Skeletal muscle tissue (tissue), 4 donors: ENCODE measurements around the gene RSL1D1. TPM values are rescaled to one million over a fixed set of nuclear protein-coding genes. Genes with fewer than 3 reads are reported as not detected.

Experiments used
- H3K27ac ChIP-seq: one replicate; pipeline ENCODE4 v1.7.0; 2013; ENCODE audit warnings: mild to moderate bottlenecking, low read depth, low read length, inconsistent platforms
- H3K27me3 ChIP-seq, 3 donors: one replicate each; pipeline ENCODE4 v1.7.0; 2013; ENCODE audit warnings: low read length in 3 of 3; ENCODE audit not compliant: control insufficient read depth in 3 of 3, insufficient read depth in 3 of 3
- H3K36me3 ChIP-seq, 3 donors: one replicate each; pipeline ENCODE4 v1.7.0; 2013; ENCODE audit warnings: low read length in 3 of 3; ENCODE audit not compliant: control insufficient read depth in 3 of 3, insufficient read depth in 3 of 3
- H3K4me1 ChIP-seq, 3 donors: one replicate each; pipeline ENCODE4 v1.7.0; 2013; ENCODE audit warnings: low read length in 3 of 3, mild to moderate bottlenecking in 3 of 3; ENCODE audit not compliant: control insufficient read depth in 3 of 3, insufficient read depth in 3 of 3
- H3K4me3 ChIP-seq, 3 donors: one replicate each; pipeline ENCODE4 v1.7.0; 2013; ENCODE audit warnings: low read length in 3 of 3
- H3K9ac ChIP-seq, 3 donors: one replicate each; pipeline ENCODE4 v1.7.0; 2013; ENCODE audit warnings: low read length in 3 of 3, mild to moderate bottlenecking in 3 of 3, moderate library complexity in 2 of 3, low read depth in 1 of 3
- H3K9me3 ChIP-seq, 3 donors: one replicate each; pipeline ENCODE4 v1.7.0; 2013; ENCODE audit warnings: low read length in 3 of 3; ENCODE audit not compliant: control insufficient read depth in 3 of 3
- total RNA-seq: library from RNA; depleted of rRNA; stranded (reverse); fragments of >200 nt; gene quantifications from one replicate; pipeline ENCODE4 v1.2.3, GENCODE V29; 2014
- donor health status: Osteomylitis.

The RSL1D1 gene
- total RNA-seq, 1 donor from 2014 or later = 75.2 TPM

DNA sequence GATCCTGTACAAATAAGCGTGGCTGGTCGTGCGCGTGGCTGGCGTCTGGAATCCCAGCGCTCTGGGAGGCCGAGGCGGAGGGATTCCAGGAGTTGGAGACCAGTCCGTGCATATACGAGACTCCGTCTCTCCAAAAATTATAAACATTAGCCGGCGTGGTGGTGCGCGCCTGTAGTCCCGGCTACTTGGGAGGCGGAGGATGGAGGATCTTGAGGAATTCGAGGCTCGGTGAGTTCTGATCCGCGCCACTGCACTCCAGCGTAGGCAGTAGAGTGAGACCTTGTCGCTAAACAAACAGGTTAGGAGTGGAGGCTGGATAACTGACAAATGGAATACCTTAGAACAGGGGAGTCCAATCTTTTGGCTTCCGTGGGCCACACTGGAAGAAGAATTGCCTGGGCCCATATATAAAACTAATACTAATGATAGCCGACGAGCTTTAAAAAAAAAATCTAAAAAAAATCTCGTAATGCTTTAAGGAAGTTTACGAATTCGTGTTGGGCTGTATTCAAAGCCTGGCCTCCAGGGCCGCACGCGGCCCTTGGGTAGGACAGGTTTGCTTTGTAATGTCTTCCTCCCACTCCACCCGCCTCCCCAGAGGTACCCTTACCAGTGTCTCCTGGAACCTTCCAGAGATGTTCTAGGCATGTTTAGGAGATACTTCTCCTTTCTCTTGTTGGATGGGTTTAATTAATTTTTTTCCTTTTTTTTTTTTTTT lies 909 bp upstream of the RSL1D1 start:
- H3K4me1 ChIP-seq = peaks cover 17 to 39% (median 20%) of the 10 kb centered on the region in 3 donors
- peak overlapping the region; percentile 97 for H3K27ac ChIP-seq

DNA sequence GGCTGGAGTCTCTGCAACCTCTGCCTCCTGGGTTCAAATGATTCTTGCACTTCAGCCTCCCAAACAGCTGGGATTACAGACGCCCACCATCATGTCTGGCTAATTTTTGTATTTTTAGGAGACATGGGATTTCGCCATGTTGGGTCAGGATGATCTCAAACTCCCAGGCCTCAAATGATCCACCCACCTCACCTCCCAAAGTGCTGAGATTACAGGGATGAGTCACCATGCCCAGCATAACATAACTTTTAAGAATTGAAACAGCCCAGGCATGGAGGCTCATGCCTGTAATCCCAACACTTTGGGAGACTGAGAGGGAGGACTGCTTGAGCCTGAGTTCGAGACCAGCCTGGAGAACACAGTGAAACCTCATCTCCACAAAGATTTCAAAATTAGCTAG lies 2.5 kb downstream of the RSL1D1 start:
- H3K27me3 ChIP-seq = no peaks in the 10 kb centered on the region
- peaks cover 40 to 50% (median 46%) of the 10 kb centered on the region in 3 donors for H3K36me3 ChIP-seq
- no peaks in the 10 kb centered on the region for H3K9me3 ChIP-seq
- no peak overlapping the region for H3K27ac ChIP-seq
- no peak overlapping the region for H3K4me3 ChIP-seq
- H3K4me1 ChIP-seq = peaks cover 14 to 29% (median 14%) of the 10 kb centered on the region in 3 donors
- no peak overlapping the region for H3K9ac ChIP-seq

More for the DNA sequence above, 909 bp upstream of the RSL1D1 start:
- Histone ChIP-seq H3K9ac (peak overlapping the region; percentile 99 to 100 (median 99)), H3K4me3 (peak overlapping the region; percentile 95 to 99 (median 98)), H3K9me3 (no peaks in the 10 kb centered on the region), H3K36me3 (peaks cover 7 to 20% (median 16%) of the 10 kb centered on the region in 3 donors), H3K27me3 (no peaks in the 10 kb centered on the region)

DNA sequence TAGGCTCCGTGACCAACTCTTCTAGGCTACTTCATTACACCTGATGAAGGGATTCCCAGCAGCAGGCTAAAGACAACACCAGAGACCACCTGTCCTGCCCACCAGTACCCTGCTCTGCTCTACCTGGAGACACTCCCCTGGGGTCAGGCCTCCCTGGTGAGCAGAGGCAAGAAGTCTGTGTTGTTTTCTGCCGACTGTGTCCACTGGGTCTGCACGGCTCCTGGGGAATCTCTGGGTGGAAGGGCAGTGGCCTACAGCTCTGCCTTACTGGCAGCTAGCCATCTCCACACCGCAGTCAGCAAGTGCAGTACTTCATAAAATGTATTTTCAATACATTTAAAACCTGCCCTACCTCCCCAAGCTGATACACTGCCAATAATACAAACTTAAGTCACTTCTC lies 6.8 kb downstream of the RSL1D1 start:
- Histone ChIP-seq H3K4me3 (no peak overlapping the region), H3K9me3 (no peaks in the 10 kb centered on the region), H3K4me1 (peaks cover 0 to 4% (median 0%) of the 10 kb centered on the region in 3 donors), H3K9ac (no peak overlapping the region), H3K27me3 (no peaks in the 10 kb centered on the region), H3K27ac (no peak overlapping the region), H3K36me3 (peaks cover 64 to 79% (median 71%) of the 10 kb centered on the region in 3 donors)

DNA sequence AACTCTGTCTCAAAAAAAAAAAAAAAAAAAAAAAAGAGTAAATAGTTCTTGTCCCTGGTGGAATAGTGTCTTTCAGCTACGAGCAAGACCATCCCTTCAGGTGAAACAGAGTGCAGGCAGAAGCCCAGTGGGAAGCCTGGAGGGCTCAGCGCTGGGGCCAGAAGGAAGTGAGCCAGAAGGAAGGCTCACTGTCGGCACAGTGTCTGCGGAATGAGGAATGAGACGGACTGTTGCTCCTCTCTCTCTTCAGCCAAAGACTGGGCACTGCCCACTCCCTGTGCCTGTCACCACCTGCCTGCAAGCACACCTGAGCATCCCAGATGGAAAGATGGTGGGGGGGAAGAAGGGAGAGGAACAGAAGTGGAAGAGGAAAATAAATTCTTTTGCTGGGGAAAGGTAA lies 7.5 kb downstream of the RSL1D1 start:
- Histone ChIP-seq H3K9me3 (no peaks in the 10 kb centered on the region), H3K9ac (no peak overlapping the region), H3K27me3 (no peaks in the 10 kb centered on the region), H3K4me3 (no peak overlapping the region), H3K36me3 (peaks cover 64 to 81% (median 76%) of the 10 kb centered on the region in 3 donors), H3K27ac (no peak overlapping the region), H3K4me1 (peaks cover 0 to under 1% (median 0%) of the 10 kb centered on the region in 3 donors)

DNA sequence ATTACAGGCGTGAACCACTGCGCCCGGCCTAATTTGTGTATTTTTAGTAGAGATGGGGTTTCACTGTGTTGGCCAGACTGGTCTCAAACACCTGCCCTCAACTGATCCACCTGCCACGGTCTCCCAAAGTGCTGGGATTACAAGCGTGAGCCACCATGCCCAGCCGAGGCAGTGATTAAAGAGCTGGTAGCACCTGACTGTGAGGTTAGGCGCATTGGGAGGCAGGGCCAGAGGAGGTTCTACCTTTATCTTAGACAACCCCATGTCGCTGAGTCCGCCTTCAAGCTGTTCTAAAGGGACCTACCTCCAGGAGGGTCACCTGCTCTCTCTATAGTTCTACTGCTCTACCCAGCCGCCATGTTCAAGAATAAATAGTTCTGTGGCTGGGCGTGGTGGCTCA lies 8.1 kb downstream of the RSL1D1 start:
- Histone ChIP-seq H3K9me3 (no peaks in the 10 kb centered on the region), H3K36me3 (peaks cover 66 to 81% (median 81%) of the 10 kb centered on the region in 3 donors), H3K27me3 (no peaks in the 10 kb centered on the region), H3K27ac (no peak overlapping the region), H3K4me1 (no peaks in the 10 kb centered on the region), H3K4me3 (no peak overlapping the region), H3K9ac (no peak overlapping the region)

DNA sequence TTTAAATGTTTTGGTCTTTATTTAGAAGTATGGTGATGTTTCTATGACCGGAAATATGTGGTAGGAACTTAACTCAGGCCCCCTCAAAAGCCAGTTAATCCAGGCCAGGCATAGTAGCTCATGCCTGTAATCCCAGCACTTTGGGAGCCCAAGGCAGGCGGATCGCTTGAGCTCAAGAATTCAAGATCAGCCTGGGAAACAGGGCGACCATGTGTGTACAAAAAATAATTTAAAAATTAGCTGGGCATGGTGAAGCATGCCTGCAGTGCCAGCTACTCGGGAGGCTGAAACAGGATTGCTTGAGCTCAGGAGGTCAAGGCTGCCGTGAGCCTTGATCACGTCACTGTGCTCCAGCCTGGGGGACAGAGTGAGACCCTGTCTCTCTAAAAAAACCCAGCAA lies 10.3 kb downstream of the RSL1D1 start:
- Histone ChIP-seq H3K4me3 (no peak overlapping the region), H3K36me3 (peaks cover 65 to 84% (median 81%) of the 10 kb centered on the region in 3 donors), H3K9ac (no peak overlapping the region), H3K4me1 (peaks cover 0 to 6% (median 1%) of the 10 kb centered on the region in 3 donors), H3K27me3 (no peaks in the 10 kb centered on the region), H3K9me3 (no peaks in the 10 kb centered on the region), H3K27ac (no peak overlapping the region)

DNA sequence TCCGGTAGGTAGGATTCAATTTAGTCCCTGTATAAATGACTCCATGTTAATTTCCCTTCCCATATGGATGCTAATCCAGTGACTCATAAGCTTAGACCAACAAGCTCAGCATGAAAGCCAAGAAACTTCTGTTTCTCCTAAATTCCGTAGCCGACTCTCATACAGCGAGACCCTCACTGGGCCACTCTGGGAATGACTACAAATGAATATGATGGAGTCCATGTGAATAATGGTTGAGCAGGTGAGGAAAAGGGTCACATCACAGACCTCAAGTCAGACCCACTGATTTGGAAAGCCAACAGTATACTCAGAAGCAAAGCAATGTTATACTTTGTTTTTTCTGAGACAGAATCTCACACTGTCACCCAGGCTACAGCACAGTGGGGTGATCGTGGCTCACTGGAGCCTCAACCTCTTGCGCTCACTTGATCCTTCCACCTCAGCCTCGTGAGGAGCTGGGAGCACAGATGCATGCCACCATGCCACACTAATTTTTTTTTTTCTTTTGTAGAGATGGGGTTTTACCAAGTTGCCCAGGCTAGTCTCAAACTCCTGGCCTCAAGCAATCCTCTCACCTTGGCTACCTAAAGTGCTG lies 14.6 kb downstream of the RSL1D1 start:
- Histone ChIP-seq H3K36me3 (peaks cover 38 to 54% (median 52%) of the 10 kb centered on the region in 3 donors), H3K4me3 (no peak overlapping the region), H3K27me3 (no peaks in the 10 kb centered on the region), H3K9me3 (no peaks in the 10 kb centered on the region), H3K4me1 (peaks cover 4 to 23% (median 13%) of the 10 kb centered on the region in 3 donors), H3K9ac (no peak overlapping the region), H3K27ac (no peak overlapping the region)

DNA sequence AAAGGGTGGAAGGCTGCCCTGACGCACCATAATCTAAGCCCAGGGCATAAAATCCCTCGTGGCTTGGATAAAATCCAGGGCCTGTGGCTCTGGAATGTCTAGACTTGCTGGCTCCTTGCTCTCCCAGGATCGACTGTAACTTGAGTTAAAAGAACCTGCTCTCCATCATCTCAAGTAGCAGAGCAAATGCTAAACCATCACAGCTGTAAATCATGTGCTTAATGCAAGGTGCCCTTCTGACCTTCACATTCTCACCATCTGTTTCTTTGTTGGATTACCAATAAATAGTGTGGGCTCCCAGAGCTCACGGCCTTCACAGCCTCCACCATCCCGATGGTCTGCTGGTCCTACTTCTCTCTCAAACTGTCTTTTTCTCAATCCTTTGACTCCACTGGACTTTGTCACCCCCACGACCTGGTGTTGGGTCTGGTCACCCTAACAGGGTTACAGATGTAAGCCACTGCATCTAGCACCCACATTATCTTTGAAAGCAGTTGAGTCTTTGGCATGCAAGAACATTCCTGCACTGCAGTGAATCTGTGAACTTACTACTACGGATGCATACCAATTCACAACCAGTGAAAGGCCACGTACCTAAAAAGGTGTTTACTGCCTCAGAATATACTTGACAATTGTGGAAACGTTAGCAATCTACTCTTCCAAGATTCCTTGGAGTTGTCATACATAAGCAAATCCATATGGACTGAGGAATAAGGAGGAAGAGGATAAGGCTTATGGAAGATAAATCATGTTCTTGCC lies 15.3 kb downstream of the RSL1D1 start:
- no peaks in the 10 kb centered on the region for H3K27me3 ChIP-seq
- peaks cover 4 to 23% (median 13%) of the 10 kb centered on the region in 3 donors for H3K4me1 ChIP-seq
- H3K4me3 ChIP-seq = no peak overlapping the region
- H3K9me3 ChIP-seq = no peaks in the 10 kb centered on the region
- H3K9ac ChIP-seq = no peak overlapping the region
- peak overlapping the region; percentile 87 for H3K27ac ChIP-seq
- peaks cover 35 to 47% (median 45%) of the 10 kb centered on the region in 3 donors for H3K36me3 ChIP-seq

DNA sequence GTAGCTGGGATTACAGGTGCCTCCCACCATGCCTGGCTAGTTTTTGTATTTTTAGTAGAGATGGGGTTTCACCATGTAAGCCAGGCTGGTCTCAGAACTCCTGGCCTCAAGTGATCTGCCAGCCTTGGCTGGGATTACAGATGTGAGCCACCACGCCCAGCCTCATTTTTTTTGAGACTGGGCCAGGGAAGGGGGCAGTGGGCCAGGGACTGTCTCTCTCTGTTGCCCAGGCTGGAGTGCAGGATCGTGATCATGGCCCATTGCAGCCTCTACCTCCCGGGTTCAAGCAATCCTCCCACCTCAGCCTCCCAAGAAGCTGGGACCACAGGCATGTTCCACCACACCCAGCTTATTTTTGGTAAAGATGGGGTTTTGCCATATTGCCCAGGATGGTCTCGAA lies 16.0 kb downstream of the RSL1D1 start:
- Histone ChIP-seq H3K9me3 (no peaks in the 10 kb centered on the region), H3K4me1 (peaks cover 4 to 23% (median 13%) of the 10 kb centered on the region in 3 donors), H3K4me3 (no peak overlapping the region), H3K36me3 (peaks cover 29 to 40% (median 38%) of the 10 kb centered on the region in 3 donors), H3K9ac (no peak overlapping the region), H3K27ac (peak overlapping the region; percentile 87), H3K27me3 (no peaks in the 10 kb centered on the region)
